CD8-positive, alpha-beta memory T cell (primary cell): Measurements from ENCODE around the gene ZNF100. TPM values are rescaled to one million over a fixed set of nuclear protein-coding genes. Genes with fewer than 3 reads are reported as not detected.
"Not testable (repeated sequence)": the region's sequence is repeated elsewhere in the genome, so short reads cannot be mapped to it uniquely, and the experiment has no call there.

Source experiments
- CTCF ChIA-PET: fragments of 350-600 bp; sonication (Branson Sonifier 250); formaldehyde crosslinking; loops from one replicate; lab custom pipeline; 2021; ENCODE audit warnings: antibody characterized with exemption; lab: Charles Lee
- POLR2A ChIA-PET: fragments of 350-600 bp; sonication (Branson Sonifier 250); formaldehyde crosslinking; loops from one replicate; lab custom pipeline; 2021; ENCODE audit warnings: antibody characterized with exemption; lab: Charles Lee
- DNase-seq, 5 donors: peaks; one replicate each; pipeline versions ENCODE4 v3.0.0 to v3.0.0-alpha.2; 2020 to 2022; ENCODE audit warnings: mixed read lengths in 1 of 5
- H3K27ac ChIP-seq: one replicate; pipeline ENCODE4 v1.7.0; 2013; ENCODE audit warnings: low read depth, mild to moderate bottlenecking, low read length, moderate library complexity
- H3K27me3 ChIP-seq: 2 replicates; pipeline ENCODE4 v1.7.0; 2013; ENCODE audit warnings: low read length, mild to moderate bottlenecking; ENCODE audit not compliant: insufficient read depth, poor library complexity, severe bottlenecking
- H3K36me3 ChIP-seq: 2 replicates; pipeline ENCODE4 v1.7.0; 2013; ENCODE audit warnings: mild to moderate bottlenecking, low read length, moderate library complexity; ENCODE audit not compliant: insufficient read depth
- H3K4me1 ChIP-seq: 2 replicates; pipeline ENCODE4 v1.7.0; 2013; ENCODE audit warnings: mild to moderate bottlenecking, low read length, moderate library complexity; ENCODE audit not compliant: insufficient read depth
- H3K4me3 ChIP-seq: 2 replicates; pipeline ENCODE4 v1.7.0; 2013; ENCODE audit warnings: mild to moderate bottlenecking, low read length
- H3K9me3 ChIP-seq: 2 replicates; pipeline ENCODE4 v1.7.0; 2013; ENCODE audit warnings: mild to moderate bottlenecking, low read length
- H3K27ac Mint-ChIP-seq, 8 donors: one replicate each; pipeline ENCODE4 v1.8.0; 2020 to 2021; ENCODE audit warnings: mixed read lengths in 8 of 8, mild to moderate bottlenecking in 6 of 8, inconsistent platforms in 3 of 8, moderate library complexity in 3 of 8
- H3K27me3 Mint-ChIP-seq, 2 donors: one replicate each; pipeline ENCODE4 v1.8.0; 2020 to 2021; ENCODE audit warnings: mixed read lengths in 2 of 2, mild to moderate bottlenecking in 1 of 2, moderate library complexity in 1 of 2
- H3K36me3 Mint-ChIP-seq, 3 donors: one replicate each; pipeline ENCODE4 v1.8.0; 2020 to 2021; ENCODE audit warnings: mixed read lengths in 3 of 3, inconsistent platforms in 1 of 3, mild to moderate bottlenecking in 1 of 3
- H3K4me1 Mint-ChIP-seq, 3 donors: one replicate each; pipeline ENCODE4 v1.8.0; 2020 to 2021; ENCODE audit warnings: mixed read lengths in 3 of 3, inconsistent platforms in 1 of 3, mild to moderate bottlenecking in 1 of 3
- H3K4me3 Mint-ChIP-seq, 7 donors: one replicate each; pipeline ENCODE4 v1.8.0; 2020 to 2021; ENCODE audit warnings: mixed read lengths in 7 of 7, mild to moderate bottlenecking in 6 of 7, moderate library complexity in 4 of 7, inconsistent platforms in 2 of 7
- H3K9me3 Mint-ChIP-seq, 5 donors: one replicate each; pipeline ENCODE4 v1.8.0; 2020 to 2022; ENCODE audit warnings: mixed read lengths in 5 of 5, mild to moderate bottlenecking in 3 of 5, moderate library complexity in 2 of 5, inconsistent platforms in 1 of 5
- polyA plus RNA-seq: library from polyadenylated mRNA; unstranded; fragments of 300-500 nt; fragmentation: Illumina TruSeq; gene quantifications from one replicate; pipeline ENCODE4 v1.2.3, GENCODE V29; 2021
- total RNA-seq, 2 experiments: library from RNA; stranded (reverse); gene quantifications; one replicate each; pipeline ENCODE4 v1.2.3, GENCODE V29; 2021

Gene ZNF100
- total and polyA plus RNA-seq, 3 experiments from 2014 or later, result 8.0 to 19.2 (median 18.3) TPM

GRCh38 chr19:21740559-21740958, 26.8 kb downstream of the ZNF100 start:
- POLR2A ChIA-PET, result interaction anchor here (0.8 kb wide), 1 partner anchor 1722 kb away, joined by 3 read pairs; no protein-coding TSS in a partner anchor
- Mint-ChIP-seq H3K9me3 (peaks cover 12 to 41% (median 20%) of the 10 kb centered on the region in 5 donors), H3K27ac (no peak overlapping the region), H3K27me3 (no peaks in the 10 kb centered on the region), H3K4me3 (no peak overlapping the region), H3K36me3 (peaks cover 43 to 71% (median 69%) of the 10 kb centered on the region in 3 donors), H3K4me1 (peaks cover 0 to 8% (median 2%) of the 10 kb centered on the region in 3 donors)
- Histone ChIP-seq H3K27ac (no peak overlapping the region), H3K27me3 (no peaks in the 10 kb centered on the region), H3K9me3 (peaks cover 6% of the 10 kb centered on the region), H3K4me3 (no peak overlapping the region), H3K36me3 (no peaks in the 10 kb centered on the region), H3K4me1 (no peaks in the 10 kb centered on the region)
- DNase-seq, result no peak
- CTCF ChIA-PET, result no interaction called here

DNA sequence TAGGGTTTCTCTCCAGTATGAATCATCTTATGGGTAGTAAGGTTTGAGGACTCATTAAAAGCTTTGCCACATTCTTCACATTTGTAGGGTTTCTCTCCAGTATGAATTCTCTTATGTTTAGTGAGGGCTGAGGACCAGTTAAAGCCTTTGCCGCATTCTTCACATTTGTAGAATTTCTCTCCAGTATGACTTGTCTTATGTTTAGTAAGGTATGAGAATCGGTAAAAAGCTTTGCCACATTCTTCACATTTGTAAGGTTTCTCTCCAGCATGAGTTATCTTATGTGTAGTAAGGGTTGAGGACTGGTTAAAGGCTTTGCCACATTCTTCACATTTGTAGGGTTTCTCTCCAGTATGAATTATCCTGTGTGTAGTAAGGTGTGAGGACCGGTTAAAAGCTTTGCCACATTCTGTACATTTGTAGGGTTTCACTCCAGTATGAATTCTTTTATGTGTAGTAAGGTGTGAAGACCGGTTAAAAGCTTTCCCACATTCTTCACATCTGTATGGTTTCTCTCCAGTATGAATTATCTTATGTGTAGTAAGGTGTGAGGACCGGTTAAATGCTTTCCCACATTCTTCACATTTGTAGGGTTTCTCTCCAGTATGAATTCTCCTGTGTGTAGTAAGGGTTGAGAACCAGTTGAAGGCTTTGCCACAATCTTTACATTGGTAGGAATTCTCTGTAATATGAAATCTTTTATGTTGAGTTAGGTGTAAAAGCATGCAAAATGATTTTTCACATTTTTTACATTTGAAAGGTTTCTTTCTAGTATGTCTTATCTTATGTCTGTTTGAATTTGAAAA, 40.2 kb downstream of the ZNF100 start:
- H3K27ac Mint-ChIP-seq, H3K27me3 Mint-ChIP-seq, H3K4me3 ChIP-seq, CTCF ChIA-PET, DNase-seq, H3K4me1 ChIP-seq, POLR2A ChIA-PET, H3K27me3 ChIP-seq, H3K4me3 Mint-ChIP-seq, H3K27ac ChIP-seq, H3K4me1 Mint-ChIP-seq: not testable (repeated sequence)
- Mint-ChIP-seq H3K9me3 (peaks cover 42 to 75% (median 69%) of the 10 kb centered on the region in 5 donors), H3K36me3 (peaks cover 31 to 67% (median 53%) of the 10 kb centered on the region in 3 donors)
- peaks cover 11% of the 10 kb centered on the region for H3K36me3 ChIP-seq
- H3K9me3 ChIP-seq, result peaks cover 17% of the 10 kb centered on the region

- Histone ChIP-seq H3K9me3 (no peaks in the 10 kb centered on the region), H3K36me3 (no peaks in the 10 kb centered on the region), H3K4me1 (no peaks in the 10 kb centered on the region), H3K27me3 (no peaks in the 10 kb centered on the region), H3K27ac (no peak overlapping the region), H3K4me3 (no peak overlapping the region)
- ChIA-PET POLR2A (no interaction called here), CTCF (no interaction called here)
- no peaks in the 10 kb centered on the region for H3K4me1 Mint-ChIP-seq
- DNase-seq, result no peak
- no peak overlapping the region for H3K27ac Mint-ChIP-seq
- H3K27me3 Mint-ChIP-seq, result peaks cover 0 to 7% of the 10 kb centered on the region in 2 donors
- H3K4me3 Mint-ChIP-seq, result no peak overlapping the region
- peaks cover 0 to 6% (median 0%) of the 10 kb centered on the region in 3 donors for H3K36me3 Mint-ChIP-seq
- H3K9me3 Mint-ChIP-seq, result peaks cover 0 to 63% (median 15%) of the 10 kb centered on the region in 5 donors
Measured at GRCh38 chr19:21713761-21714160, 53.6 kb downstream of the ZNF100 start.

- no peaks in the 10 kb centered on the region for H3K4me1 Mint-ChIP-seq
- CTCF ChIA-PET, result no interaction called here
- Histone ChIP-seq H3K9me3 (no peaks in the 10 kb centered on the region), H3K36me3 (no peaks in the 10 kb centered on the region), H3K4me3 (no peak overlapping the region), H3K27ac (no peak overlapping the region), H3K4me1 (no peaks in the 10 kb centered on the region), H3K27me3 (no peaks in the 10 kb centered on the region)
- DNase-seq, result no peak
- peaks cover 0 to 35% (median 8%) of the 10 kb centered on the region in 5 donors for H3K9me3 Mint-ChIP-seq
- no peaks in the 10 kb centered on the region for H3K36me3 Mint-ChIP-seq
- peaks cover 2 to 7% of the 10 kb centered on the region in 2 donors for H3K27me3 Mint-ChIP-seq
- no peak overlapping the region for H3K4me3 Mint-ChIP-seq
- POLR2A ChIA-PET, result no interaction called here
- no peak overlapping the region for H3K27ac Mint-ChIP-seq
Measured at GRCh38 chr19:21709464-21709863, 57.9 kb downstream of the ZNF100 start.

DNA sequence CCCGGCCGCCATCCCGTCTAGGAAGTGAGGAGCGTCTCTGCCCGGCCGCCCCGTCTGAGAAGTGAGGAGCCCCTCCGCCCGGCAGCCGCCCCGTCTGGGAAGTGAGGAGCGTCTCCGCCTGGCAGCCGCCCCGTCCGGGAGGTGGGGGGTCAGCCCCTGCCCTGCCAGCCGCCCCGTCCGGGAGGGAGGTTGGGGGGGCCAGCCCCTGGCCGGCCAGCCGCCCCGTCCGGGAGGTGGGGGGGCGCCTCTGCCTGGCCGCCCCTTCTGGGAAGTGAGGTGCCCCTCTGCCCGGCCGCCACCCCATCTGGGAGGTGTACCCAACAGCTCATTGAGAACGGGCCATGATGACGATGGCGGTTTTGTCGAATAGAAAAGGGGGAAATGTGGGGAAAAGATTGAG, 59.5 kb downstream of the ZNF100 start:
- H3K27me3 ChIP-seq, H3K4me3 ChIP-seq, CTCF ChIA-PET, POLR2A ChIA-PET, H3K4me1 Mint-ChIP-seq, H3K36me3 ChIP-seq, DNase-seq, H3K27ac Mint-ChIP-seq, H3K27me3 Mint-ChIP-seq, H3K4me1 ChIP-seq, H3K27ac ChIP-seq, H3K4me3 Mint-ChIP-seq, H3K9me3 ChIP-seq, H3K36me3 Mint-ChIP-seq: not testable (repeated sequence)
- peaks cover 0 to 21% (median 4%) of the 10 kb centered on the region in 5 donors for H3K9me3 Mint-ChIP-seq

GRCh38 chr19:21707065-21707464, 60.3 kb downstream of the ZNF100 start:
- Histone ChIP-seq H3K4me1 (no peaks in the 10 kb centered on the region), H3K27ac (no peak overlapping the region), H3K9me3 (no peaks in the 10 kb centered on the region), H3K4me3 (no peak overlapping the region), H3K27me3 (no peaks in the 10 kb centered on the region), H3K36me3 (no peaks in the 10 kb centered on the region)
- H3K27me3 Mint-ChIP-seq, result peaks cover 0 to 2% of the 10 kb centered on the region in 2 donors
- no peak for DNase-seq
- no peak overlapping the region for H3K27ac Mint-ChIP-seq
- H3K4me3 Mint-ChIP-seq, result no peak overlapping the region
- H3K4me1 Mint-ChIP-seq, result no peaks in the 10 kb centered on the region
- ChIA-PET CTCF (no interaction called here), POLR2A (no interaction called here)
- peaks cover 0 to 14% (median 0%) of the 10 kb centered on the region in 5 donors for H3K9me3 Mint-ChIP-seq
- no peaks in the 10 kb centered on the region for H3K36me3 Mint-ChIP-seq

- H3K27me3 ChIP-seq, result no peaks in the 10 kb centered on the region
Measured at GRCh38 chr19:21705393-21705792, 62.0 kb downstream of the ZNF100 start.

DNA sequence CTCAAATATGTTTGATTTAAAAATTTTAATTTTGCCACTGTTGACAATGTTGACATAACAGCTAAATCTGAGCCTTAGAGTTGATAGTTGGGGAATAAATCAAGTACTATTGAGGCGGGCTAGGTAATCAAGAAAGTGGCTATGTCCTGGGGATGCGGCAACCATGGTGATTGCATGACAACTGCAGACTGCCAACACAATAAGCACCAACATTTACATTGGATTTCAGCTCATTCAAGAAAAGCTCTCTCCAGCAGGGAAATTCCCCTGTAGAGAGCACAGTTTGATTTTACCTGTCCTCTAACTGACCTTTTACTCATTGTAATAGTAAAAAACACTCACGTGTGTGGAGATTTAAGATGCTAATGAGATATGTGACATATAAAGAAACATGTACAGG, 63.1 kb downstream of the ZNF100 start:
- Mint-ChIP-seq H3K27ac (no peak overlapping the region), H3K36me3 (no peaks in the 10 kb centered on the region), H3K27me3 (peaks cover 0 to 2% of the 10 kb centered on the region in 2 donors), H3K4me3 (no peak overlapping the region), H3K9me3 (peaks cover 0 to 2% (median 0%) of the 10 kb centered on the region in 5 donors), H3K4me1 (no peaks in the 10 kb centered on the region)
- H3K4me1 ChIP-seq, result no peaks in the 10 kb centered on the region
- H3K27ac ChIP-seq, result no peak overlapping the region
- H3K4me3 ChIP-seq, result no peak overlapping the region
- DNase-seq, result no peak
- no peaks in the 10 kb centered on the region for H3K36me3 ChIP-seq
- H3K27me3 ChIP-seq, result no peaks in the 10 kb centered on the region
- no peaks in the 10 kb centered on the region for H3K9me3 ChIP-seq
- CTCF ChIA-PET, result no interaction called here
- POLR2A ChIA-PET, result no interaction called here

More at GRCh38 chr19:21705393-21705792, 62.0 kb downstream of the ZNF100 start:
- Histone ChIP-seq H3K9me3 (no peaks in the 10 kb centered on the region), H3K4me1 (no peaks in the 10 kb centered on the region), H3K27ac (no peak overlapping the region), H3K36me3 (no peaks in the 10 kb centered on the region), H3K4me3 (no peak overlapping the region)
- Mint-ChIP-seq H3K36me3 (no peaks in the 10 kb centered on the region), H3K4me3 (no peak overlapping the region), H3K4me1 (no peaks in the 10 kb centered on the region), H3K27ac (no peak overlapping the region), H3K9me3 (peaks cover 0 to 8% (median 0%) of the 10 kb centered on the region in 5 donors), H3K27me3 (peaks cover 0 to 2% of the 10 kb centered on the region in 2 donors)
- POLR2A ChIA-PET, result no interaction called here
- DNase-seq, result no peak
- CTCF ChIA-PET, result no interaction called here
